Suprapubic skin (tissue), 4 donors: ENCODE results near the gene PPP1R11. TPM values are rescaled to one million over a fixed set of nuclear protein-coding genes. Genes with fewer than 3 reads are reported as not detected.

Experiments used
- DNase-seq, 2 donors: peaks; one replicate each; pipeline ENCODE4 v3.0.0-alpha.2; 2019; ENCODE audit warnings: low spot score in 2 of 2
- H3K27ac ChIP-seq: fragments of 200-600 bp; sonication (generic); one replicate; pipeline ENCODE4 v1.5.1; 2019
- H3K27me3 ChIP-seq: fragments of 200-600 bp; sonication (generic); one replicate; pipeline ENCODE4 v1.5.1; 2019
- H3K36me3 ChIP-seq: fragments of 200-600 bp; sonication (generic); one replicate; pipeline ENCODE4 v1.5.1; 2019
- H3K4me1 ChIP-seq: fragments of 200-600 bp; sonication (generic); one replicate; pipeline ENCODE4 v1.5.1; 2019
- H3K4me3 ChIP-seq: fragments of 200-600 bp; sonication (generic); one replicate; pipeline ENCODE4 v1.5.1; 2019; ENCODE audit warnings: mild to moderate bottlenecking
- H3K9me3 ChIP-seq: fragments of 200-600 bp; sonication (generic); one replicate; pipeline ENCODE4 v1.5.1; 2019
- EP300 ChIP-seq: sonication (generic); formaldehyde crosslinking; IDR thresholded peaks from one replicate; pipeline ENCODE4 v1.6.1; 2017; ENCODE audit warnings: antibody characterized with exemption
- POLR2A ChIP-seq, 2 donors: fragments of 450-650 bp; IDR thresholded peaks; one replicate each; pipeline ENCODE4 v1.6.1; 2017; ENCODE audit warnings: antibody characterized with exemption in 2 of 2, mild to moderate bottlenecking in 2 of 2, moderate library complexity in 2 of 2
- POLR2AphosphoS5 ChIP-seq, 3 donors: sonication (generic); formaldehyde crosslinking; IDR thresholded peaks; one replicate each; pipeline ENCODE4 v1.6.1; 2017; ENCODE audit warnings: antibody characterized with exemption in 3 of 3
- WGBS: methylation state at CpG from one replicate; pipeline ENCODE4 v1.1.5; 2018; 5-methylcytosine and 5-hydroxymethylcytosine counted together
- total RNA-seq, 4 donors: library from RNA; depleted of rRNA; stranded (reverse); fragments of >200 nt; gene quantifications; one replicate each; pipeline ENCODE4 v1.1.0, GENCODE V29; 2016
- TF ChIP-seq, protein P1 (sequence below), 2 donors: fragments of 200-600 bp in 1 of 2; fragments of 450-650 bp in 1 of 2; sonication (generic) in 1 of 2; IDR thresholded peaks; one replicate each; pipeline ENCODE4 v1.5.1; 2016 to 2019; ENCODE audit warnings: antibody characterized with exemption in 2 of 2, mild to moderate bottlenecking in 1 of 2, moderate library complexity in 1 of 2

The PPP1R11 gene
- total RNA-seq, 4 donors from 2014 or later: 35.2 to 54.4 (median 44.2) TPM

DNA sequence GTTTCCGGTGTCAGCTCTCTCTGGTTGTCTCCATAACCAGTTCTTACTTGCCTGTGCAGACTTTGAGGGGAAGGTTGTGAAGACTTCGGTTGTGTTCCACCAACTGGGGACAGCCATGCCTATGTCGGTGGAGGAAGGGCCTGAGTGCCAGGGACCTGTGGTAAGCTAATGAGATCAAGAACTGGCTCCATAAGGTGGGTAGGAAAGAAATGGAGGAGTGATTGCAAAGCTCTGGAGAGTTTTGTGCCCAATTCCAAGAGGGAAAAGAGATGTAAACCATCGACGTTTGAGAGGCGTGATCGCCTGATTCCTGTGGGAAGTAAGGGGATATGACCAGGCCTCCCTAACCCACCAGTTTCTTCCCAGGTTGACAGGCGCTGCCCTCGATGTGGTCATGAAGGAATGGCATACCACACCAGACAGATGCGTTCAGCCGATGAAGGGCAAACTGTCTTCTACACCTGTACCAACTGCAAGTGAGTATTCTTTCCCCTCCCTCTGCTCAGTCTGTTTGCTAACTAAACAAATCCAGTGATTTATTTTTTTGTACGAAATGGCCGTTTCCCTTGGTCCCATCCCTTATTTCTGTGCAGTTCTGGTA lies 5.0 kb upstream of the PPP1R11 start:
- peaks cover 37% of the 10 kb centered on the region for H3K4me1 ChIP-seq
- 49% methylated on average over 13 of the region's 13 CpGs for WGBS

DNA sequence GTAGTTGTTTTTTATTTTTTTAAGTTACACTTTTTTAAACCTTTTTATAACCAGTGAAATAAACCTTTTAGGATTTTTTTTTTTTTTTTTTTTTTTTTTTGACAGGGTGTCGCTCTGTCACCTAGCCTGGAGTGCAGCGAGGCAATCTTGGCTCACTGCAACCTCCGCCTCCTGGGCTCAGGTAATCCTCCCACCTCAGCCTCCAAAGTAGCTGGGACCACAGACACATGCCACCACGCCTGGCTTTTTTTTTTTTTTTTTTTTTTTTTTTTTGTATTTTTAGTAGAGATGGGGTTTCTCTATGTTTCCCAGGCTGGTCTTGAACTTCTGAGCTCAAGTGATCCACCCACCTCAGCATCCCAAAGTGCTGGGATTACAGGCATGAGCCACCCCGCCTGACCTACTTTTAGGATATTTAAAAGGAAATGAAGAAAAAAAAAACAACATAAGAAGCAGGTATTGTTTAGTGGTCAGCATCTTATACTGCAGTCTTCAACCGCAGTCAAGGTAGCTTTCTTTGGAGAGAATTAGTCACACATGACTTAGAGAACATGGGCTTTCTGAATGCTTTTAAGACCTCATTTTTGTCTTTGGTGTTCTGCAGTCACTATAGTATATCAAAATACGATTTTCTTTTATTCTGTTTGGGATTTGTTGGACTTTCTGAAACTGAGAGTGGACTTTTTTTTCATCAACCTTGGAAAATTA lies 4.4 kb upstream of the PPP1R11 start:
- Histone ChIP-seq H3K27me3 (no peaks in the 10 kb centered on the region), H3K4me3 (peak overlapping the region; percentile 85), H3K27ac (peak overlapping the region; percentile 89), H3K4me1 (peaks cover 40% of the 10 kb centered on the region), H3K36me3 (peaks cover 5% of the 10 kb centered on the region), H3K9me3 (no peaks in the 10 kb centered on the region)
- DNase-seq: no peak
- WGBS: 91% methylated on average over 7 of the region's 7 CpGs
- no peak for TF ChIP-seq POLR2AphosphoS5 (IDR thresholded peaks at IDR 0.05)
- no peak for TF ChIP-seq EP300
- no peak for TF ChIP-seq POLR2A (IDR thresholded peaks at IDR 0.05)
- TF ChIP-seq, protein P1, sequence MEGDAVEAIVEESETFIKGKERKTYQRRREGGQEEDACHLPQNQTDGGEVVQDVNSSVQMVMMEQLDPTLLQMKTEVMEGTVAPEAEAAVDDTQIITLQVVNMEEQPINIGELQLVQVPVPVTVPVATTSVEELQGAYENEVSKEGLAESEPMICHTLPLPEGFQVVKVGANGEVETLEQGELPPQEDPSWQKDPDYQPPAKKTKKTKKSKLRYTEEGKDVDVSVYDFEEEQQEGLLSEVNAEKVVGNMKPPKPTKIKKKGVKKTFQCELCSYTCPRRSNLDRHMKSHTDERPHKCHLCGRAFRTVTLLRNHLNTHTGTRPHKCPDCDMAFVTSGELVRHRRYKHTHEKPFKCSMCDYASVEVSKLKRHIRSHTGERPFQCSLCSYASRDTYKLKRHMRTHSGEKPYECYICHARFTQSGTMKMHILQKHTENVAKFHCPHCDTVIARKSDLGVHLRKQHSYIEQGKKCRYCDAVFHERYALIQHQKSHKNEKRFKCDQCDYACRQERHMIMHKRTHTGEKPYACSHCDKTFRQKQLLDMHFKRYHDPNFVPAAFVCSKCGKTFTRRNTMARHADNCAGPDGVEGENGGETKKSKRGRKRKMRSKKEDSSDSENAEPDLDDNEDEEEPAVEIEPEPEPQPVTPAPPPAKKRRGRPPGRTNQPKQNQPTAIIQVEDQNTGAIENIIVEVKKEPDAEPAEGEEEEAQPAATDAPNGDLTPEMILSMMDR (IDR thresholded peaks at IDR 0.05): no peak

More for the DNA sequence above, 5.0 kb upstream of the PPP1R11 start:
- Histone ChIP-seq H3K27ac (peak overlapping the region; percentile 89), H3K27me3 (no peaks in the 10 kb centered on the region), H3K4me3 (peak overlapping the region; percentile 85), H3K36me3 (peaks cover 12% of the 10 kb centered on the region), H3K9me3 (no peaks in the 10 kb centered on the region)
- DNase-seq: peak in 1 of 2 donors; percentile 61
- TF ChIP-seq EP300 (no peak), POLR2AphosphoS5 (IDR thresholded peaks at IDR 0.05) (no peak), POLR2A (IDR thresholded peaks at IDR 0.05) (no peak)
- TF ChIP-seq, protein P1 (IDR thresholded peaks at IDR 0.05): no peak

DNA sequence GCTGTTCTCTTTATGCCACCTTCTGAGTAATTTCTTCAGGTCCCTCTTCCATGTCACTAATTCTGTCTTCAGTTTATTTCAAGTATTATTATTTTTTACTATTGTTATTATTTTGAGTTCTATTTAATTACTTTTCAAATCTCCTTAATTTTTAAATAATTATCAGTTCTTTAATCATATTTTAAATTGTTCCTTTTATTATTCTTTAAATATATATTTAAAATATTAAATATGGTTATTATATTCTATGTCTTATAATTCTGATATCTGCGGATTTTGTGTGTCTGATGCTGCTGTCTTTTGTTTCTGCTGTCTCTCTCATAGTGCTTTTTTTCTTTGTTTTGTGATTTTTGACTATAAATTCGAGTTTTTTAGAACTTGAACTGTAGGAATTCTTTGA lies 3.7 kb upstream of the PPP1R11 start:
- H3K27ac ChIP-seq: no peak overlapping the region
- H3K4me1 ChIP-seq: peaks cover 46% of the 10 kb centered on the region
- no peak for DNase-seq
- TF ChIP-seq, protein P1 (IDR thresholded peaks at IDR 0.05): no peak
- TF ChIP-seq POLR2AphosphoS5 (IDR thresholded peaks at IDR 0.05): no peak
- peaks cover under 1% of the 10 kb centered on the region for H3K36me3 ChIP-seq
- no peaks in the 10 kb centered on the region for H3K9me3 ChIP-seq
- H3K27me3 ChIP-seq: no peaks in the 10 kb centered on the region
- 91% methylated on average over 2 of the region's 2 CpGs for WGBS
- H3K4me3 ChIP-seq: no peak overlapping the region

DNA sequence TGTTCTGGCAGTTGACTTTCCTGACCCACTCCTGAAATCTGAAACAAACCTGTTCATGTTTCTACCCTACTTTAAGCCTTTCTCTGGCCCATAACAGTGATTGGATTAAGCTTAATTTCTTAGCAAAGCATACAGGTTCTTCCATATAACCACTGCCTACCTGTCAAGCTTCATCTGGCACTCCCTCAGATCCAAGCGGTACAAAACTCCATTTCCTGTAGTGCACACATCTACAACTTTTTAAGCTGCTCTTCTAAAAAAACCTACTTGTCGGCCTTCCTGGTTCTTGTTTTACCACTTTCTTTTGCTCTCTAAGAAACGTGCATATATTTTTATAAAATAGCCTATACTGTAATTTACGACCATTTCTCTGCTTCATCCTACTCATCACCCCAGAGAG lies 916 bp upstream of the PPP1R11 start:
- H3K27me3 ChIP-seq: no peaks in the 10 kb centered on the region
- no peaks in the 10 kb centered on the region for H3K9me3 ChIP-seq
- DNase-seq: no peak
- peaks cover 25% of the 10 kb centered on the region for H3K36me3 ChIP-seq
- no peak for TF ChIP-seq EP300
- no peak for TF ChIP-seq POLR2A (IDR thresholded peaks at IDR 0.05)
- TF ChIP-seq POLR2AphosphoS5 (IDR thresholded peaks at IDR 0.05): no peak
- TF ChIP-seq, protein P1 (IDR thresholded peaks at IDR 0.05): no peak
- H3K27ac ChIP-seq: peak overlapping the region; percentile 81
- peak overlapping the region; percentile 55 for H3K4me3 ChIP-seq
- WGBS: 11% methylated on average over 4 of the region's 4 CpGs
- H3K4me1 ChIP-seq: peaks cover 35% of the 10 kb centered on the region

DNA sequence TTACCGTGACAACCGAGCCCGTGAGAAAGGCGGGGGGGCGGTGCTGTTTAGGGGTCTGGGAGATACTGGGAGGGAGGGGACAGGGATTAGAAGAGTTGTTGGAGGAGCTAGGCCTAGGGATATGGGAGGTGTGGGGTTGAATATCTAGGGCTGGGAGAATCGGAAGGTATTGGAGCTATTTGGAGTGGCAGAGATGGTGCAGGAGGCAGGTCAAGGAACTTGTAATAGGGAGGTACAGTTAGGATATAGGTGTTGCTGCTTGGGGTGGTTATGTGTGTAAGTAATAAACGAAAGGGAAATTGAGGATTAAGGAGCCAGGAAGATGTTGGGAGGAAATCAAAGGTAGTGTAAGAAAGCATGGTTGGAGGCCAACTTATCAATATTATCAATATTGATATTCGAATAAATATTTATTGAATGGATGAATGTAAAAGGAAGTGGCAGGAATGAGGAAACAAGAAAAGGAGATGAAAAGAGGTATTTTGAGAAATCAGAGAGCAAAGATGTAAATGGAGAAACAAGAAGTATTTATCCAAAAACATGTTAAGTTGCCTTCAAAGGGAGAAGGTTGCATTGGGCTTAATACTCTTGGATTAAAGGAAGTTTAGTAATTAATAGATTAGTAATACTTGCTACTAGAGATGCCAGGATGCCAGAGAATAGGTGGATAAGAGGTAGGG lies 602 bp downstream of the PPP1R11 start:
- Histone ChIP-seq H3K9me3 (no peaks in the 10 kb centered on the region), H3K27me3 (peaks cover 2% of the 10 kb centered on the region), H3K36me3 (peaks cover 29% of the 10 kb centered on the region), H3K27ac (peak overlapping the region; percentile 81), H3K4me3 (peak overlapping the region; percentile 55), H3K4me1 (peaks cover 36% of the 10 kb centered on the region)
- TF ChIP-seq POLR2A (IDR thresholded peaks at IDR 0.05) (no peak), POLR2AphosphoS5 (IDR thresholded peaks at IDR 0.05) (no peak), EP300 (no peak)
- TF ChIP-seq, protein P1 (IDR thresholded peaks at IDR 0.05): no peak
- 9% methylated on average over 8 of the region's 8 CpGs for WGBS
- DNase-seq: no peak
